GM12878 (cell line): Measurements from ENCODE around the gene SYTL2. TPM values are rescaled to one million over a fixed set of nuclear protein-coding genes. Genes with fewer than 3 reads are reported as not detected.

Source experiments
- ATAC-seq: fragments of 200-7000 bp; cut with Tn5 transposase; 3 replicates; pipeline ENCODE4 v1.9.1; 2020; ENCODE audit warnings: mild to moderate bottlenecking, moderate library complexity
- BruUV-seq: library from RNA; stranded (reverse); fragments of 400-500 nt; replicated peaks from 2 replicates; lab custom pipeline; 2021; lab: Mats Ljungman, UMichigan
- CTCF ChIA-PET: fragments of 300-600 bp; sonication (Branson Sonifier 250); formaldehyde crosslinking; extraction: SDS; loops from one replicate; lab custom pipeline; 2021; ENCODE audit warnings: inconsistent platforms; lab: Yijun Ruan, JAX
- POLR2A ChIA-PET: fragments of 350-600 bp; formaldehyde crosslinking; extraction: SDS; loops from one replicate; lab custom pipeline; 2021; ENCODE audit warnings: inconsistent platforms; lab: Charles Lee
- RAD21 ChIA-PET: fragments of 300-600 bp; sonication (Branson Sonifier 250); formaldehyde crosslinking; loops from one replicate; lab custom pipeline; 2023; ENCODE audit warnings: antibody characterized with exemption; ENCODE audit not compliant: unreplicated experiment; lab: Charles Lee
- SMC1A ChIA-PET: fragments of 300-600 bp; sonication (Branson Sonifier 250); formaldehyde crosslinking; loops from one replicate; lab custom pipeline; 2023; ENCODE audit not compliant: unreplicated experiment, uncharacterized antibody; lab: Charles Lee
- DNase-seq: peaks from one replicate; pipeline ENCODE4 v3.0.0-alpha.2; 2011; ENCODE audit warnings: low read depth, low spot score
- FAIRE-seq: peaks from 3 replicates; lab custom pipeline; 2011; peaks lifted over from hg19 to GRCh38; lab: Jason Lieb, UNC
- H2AFZ ChIP-seq: 2 replicates; pipeline ENCODE4 v1.6.0; 2011; ENCODE audit warnings: low read depth, low read length, control low read depth; ENCODE audit not compliant: control insufficient read depth
- H3K27ac ChIP-seq: 2 replicates; pipeline ENCODE4 v1.5.1; 2011; ENCODE audit warnings: control low read depth; ENCODE audit not compliant: control insufficient read depth, insufficient read depth
- H3K27me3 ChIP-seq, 2 experiments: replicated peaks in 1 of 2; 2 replicates each; pipeline versions ENCODE4 v1.6.0 to v1.6.1; 2011; ENCODE audit warnings: low read length in 1 of 2; ENCODE audit not compliant: control insufficient read depth in 2 of 2, insufficient read depth in 2 of 2
- H3K36me3 ChIP-seq, 2 experiments: 2 replicates each; pipeline ENCODE4 v1.5.1; 2011; ENCODE audit warnings: low read length in 1 of 2; ENCODE audit not compliant: control insufficient read depth in 2 of 2, insufficient read depth in 2 of 2
- H3K4me1 ChIP-seq: 2 replicates; pipeline ENCODE4 v1.6.1; 2011; ENCODE audit warnings: mild to moderate bottlenecking, low read length, moderate library complexity, mixed read lengths; ENCODE audit not compliant: control insufficient read depth, insufficient read depth
- H3K4me2 ChIP-seq: 2 replicates; pipeline ENCODE4 v1.6.0; 2011; ENCODE audit warnings: control low read depth; ENCODE audit not compliant: control insufficient read depth, insufficient read depth
- H3K4me3 ChIP-seq: fragments of 200-600 bp; sonication (generic); 2 replicates; pipeline ENCODE4 v1.5.1; 2016
- H3K79me2 ChIP-seq: 2 replicates; pipeline ENCODE4 v1.6.0; 2011; ENCODE audit warnings: low read length; ENCODE audit not compliant: control insufficient read depth, insufficient read depth
- H3K9ac ChIP-seq: 2 replicates; pipeline ENCODE4 v1.8.0; 2011; ENCODE audit warnings: low read length, control low read depth, mixed read lengths; ENCODE audit not compliant: control insufficient read depth, insufficient read depth
- H3K9me3 ChIP-seq: replicated peaks from 3 replicates; pipeline ENCODE4 v1.5.1; 2011; ENCODE audit warnings: mild to moderate bottlenecking, low read length; ENCODE audit not compliant: control insufficient read depth, insufficient read depth
- H4K20me1 ChIP-seq: 2 replicates; pipeline ENCODE4 v1.6.0; 2011; ENCODE audit not compliant: control insufficient read depth, insufficient read depth
- CBFB ChIP-seq: IDR thresholded peaks from 2 replicates; pipeline ENCODE4 v1.6.1; 2016; ENCODE audit warnings: antibody characterized with exemption, low read depth
- CHD2 ChIP-seq: IDR thresholded peaks from 2 replicates; pipeline ENCODE4 v1.6.1; 2011; ENCODE audit warnings: low read depth, low read length, improper control_type of control experiment, borderline replicate concordance
- CREB1 ChIP-seq: IDR thresholded peaks from 2 replicates; pipeline ENCODE4 v1.6.1; 2012; ENCODE audit warnings: low read depth, mild to moderate bottlenecking, inconsistent platforms
- CUX1 ChIP-seq: IDR thresholded peaks from 2 replicates; pipeline ENCODE4 v1.6.1; 2012; ENCODE audit warnings: improper control_type of control experiment, low read depth, low read length; ENCODE audit not compliant: insufficient replicate concordance
- EGR1 ChIP-seq, 2 experiments: IDR thresholded peaks; 1 replicate in 1 of 2; 2 replicates in 1 of 2; pipeline ENCODE4 v1.6.1; 2011 to 2012; ENCODE audit warnings: low read depth in 2 of 2, low read length in 2 of 2, borderline replicate concordance in 1 of 2, mild to moderate bottlenecking in 1 of 2, moderate library complexity in 1 of 2
- FOXM1 ChIP-seq: IDR thresholded peaks from 2 replicates; pipeline ENCODE4 v1.6.1; 2012; ENCODE audit warnings: low read depth, mild to moderate bottlenecking, inconsistent platforms, low read length, moderate library complexity
- IKZF2 ChIP-seq, 2 experiments: fragments of 450-650 bp; IDR thresholded peaks; 2 replicates each; pipeline ENCODE4 v1.6.1; 2017; ENCODE audit warnings: mild to moderate bottlenecking in 2 of 2, moderate library complexity in 2 of 2
- IRF5 ChIP-seq: fragments of 450-650 bp; IDR thresholded peaks from 2 replicates; pipeline ENCODE4 v1.6.1; 2017; ENCODE audit warnings: borderline replicate concordance
- KDM1A ChIP-seq: fragments of 200-600 bp; sonication (generic); IDR thresholded peaks from 2 replicates; pipeline ENCODE4 v1.6.1; 2016; ENCODE audit warnings: borderline replicate concordance
- MAX ChIP-seq: IDR thresholded peaks from 2 replicates; pipeline ENCODE4 v1.6.1; 2012; ENCODE audit warnings: low read depth, low read length, improper control_type of control experiment
- MEF2A ChIP-seq: IDR thresholded peaks from 2 replicates; pipeline ENCODE4 v1.6.1; 2011; ENCODE audit warnings: low read depth, mild to moderate bottlenecking, low read length, moderate library complexity; ENCODE audit not compliant: insufficient read depth
- MYC ChIP-seq: IDR thresholded peaks from 2 replicates; pipeline ENCODE4 v1.6.1; 2011; ENCODE audit warnings: mild to moderate bottlenecking, low read length, moderate library complexity, inconsistent platforms; ENCODE audit not compliant: insufficient read depth, insufficient replicate concordance, insufficient read length, severe bottlenecking
- NBN ChIP-seq: fragments of 450-650 bp; IDR thresholded peaks from 2 replicates; pipeline ENCODE4 v1.6.1; 2016
- NFYA ChIP-seq: IDR thresholded peaks from 2 replicates; pipeline ENCODE4 v1.6.1; 2011; ENCODE audit warnings: low read depth, mild to moderate bottlenecking, low read length, improper control_type of control experiment, borderline replicate concordance
- NFYB ChIP-seq: IDR thresholded peaks from 2 replicates; pipeline ENCODE4 v1.6.1; 2011; ENCODE audit warnings: low read depth, mild to moderate bottlenecking, low read length, improper control_type of control experiment, moderate library complexity; ENCODE audit not compliant: insufficient read depth
- PAX5 ChIP-seq: IDR thresholded peaks from 2 replicates; pipeline ENCODE4 v1.6.1; 2011; ENCODE audit warnings: low read depth, low read length, borderline replicate concordance
- RFX5 ChIP-seq: IDR thresholded peaks from 2 replicates; pipeline ENCODE4 v1.6.1; 2011; ENCODE audit warnings: low read depth, low read length, improper control_type of control experiment
- SMAD1 ChIP-seq: fragments of 450-650 bp; IDR thresholded peaks from 2 replicates; pipeline ENCODE4 v1.6.1; 2018; ENCODE audit warnings: mild to moderate bottlenecking, low read depth; ENCODE audit not compliant: partially characterized antibody
- in situ Hi-C: fragments of 300-500 bp; cut with MboI; formaldehyde crosslinking; loops from 9 replicates; pipeline ENCODE4 v1.14.3; 2018; ENCODE audit warnings: mixed read lengths
- intact Hi-C: fragments of 100-400 bp; cut with micrococcal nuclease; formaldehyde crosslinking; loops from one replicate; pipeline ENCODE4 v1.14.2; 2022; ENCODE audit not compliant: unreplicated experiment
- polyA plus RNA-seq, 11 experiments: library from polyadenylated mRNA; depleted of rRNA in 4 of 11; unstranded in 6 of 11; stranded (reverse) in 5 of 11; fragments of >200 nt; fragmentation: Nextera tagmentation in 4 of 11; fragmentation: Illumina TruSeq in 1 of 11; extraction: Ambion mirVana in 4 of 11; extraction: Trizol in 1 of 11; gene quantifications; 1 replicate in 1 of 11; 2 replicates in 10 of 11; pipeline versions ENCODE4 v1.2.1 to v1.2.3, GENCODE V29; 2011 to 2016; ENCODE audit warnings: inconsistent platforms in 2 of 11, missing spikeins in 2 of 11, low read depth in 1 of 11
- total RNA-seq, 4 experiments: library from RNA; depleted of rRNA in 3 of 4; stranded (reverse); fragments of >200 nt in 3 of 4; fragmentation: Illumina TruSeq in 1 of 4; extraction: Trizol in 1 of 4; gene quantifications; 2 replicates each; pipeline versions ENCODE4 v1.2.1 to v1.2.3, GENCODE V29; 2013 to 2021

SYTL2 gene
- total and polyA plus RNA-seq, 10 of the 15 experiments (the other 5 are each of a cell fraction or from before 2014, with no cell fraction given) = 0.02 to 1.4 (median 0.31) TPM; not detected in 2

GRCh38 chr11:85806016-85806415, 4.9 kb downstream of the SYTL2 start:
- no peaks in the 10 kb centered on the region for H4K20me1 ChIP-seq
- CTCF ChIA-PET = no interaction called here
- no peaks in the 10 kb centered on the region for H3K36me3 ChIP-seq
- H3K9me3 ChIP-seq = no peaks in the 10 kb centered on the region
- H3K4me1 ChIP-seq = no peaks in the 10 kb centered on the region
- H3K27ac ChIP-seq = no peak overlapping the region
- no peak overlapping the region for H3K9ac ChIP-seq
- in situ Hi-C loops (no loop called here), intact Hi-C loops (no loop called here)
- no peak overlapping the region for H3K4me2 ChIP-seq
- no peak overlapping the region for H3K4me3 ChIP-seq
- no TSS peak for BruUV-seq
- ATAC-seq (no peak), FAIRE-seq (no peak), DNase-seq (no peak)
- TF ChIP-seq NFYA (no peak), MAX (no peak), CHD2 (no peak), EGR1 (IDR thresholded peaks at IDR 0.05; ENCODE audit: borderline replicate concordance in 1 of 2, low read depth in 2 of 2, low read length in 2 of 2) (no peak), NBN (no peak), CUX1 (no peak), SMAD1 (no peak), CREB1 (no peak), KDM1A (no peak), CBFB (no peak), PAX5 (no peak), FOXM1 (no peak), IRF5 (no peak), MYC (no peak), RFX5 (no peak), IKZF2 (IDR thresholded peaks at IDR 0.05) (no peak), MEF2A (no peak), NFYB (no peak)
- H3K27me3 ChIP-seq = peaks cover 13 to 17% of the 10 kb centered on the region in 2 experiments
- SMC1A ChIA-PET = interaction anchor here (1.0 kb wide), 1 partner anchor 9 kb away, joined by 3 read pairs; no protein-coding TSS in a partner anchor
- H2AFZ ChIP-seq = no peak overlapping the region
- POLR2A ChIA-PET = no interaction called here
- H3K79me2 ChIP-seq = no peaks in the 10 kb centered on the region
- RAD21 ChIA-PET = no interaction called here
